HG02973 (cell line): ENCODE results near the gene EVX1.

Experiments
- ATAC-seq: cut with Tn5 transposase; IDR thresholded peaks from one replicate; pipeline ENCODE4 v1.9.1; 2021; ENCODE audit warnings: moderate library complexity; ENCODE audit not compliant: unreplicated experiment

EVX1 gene

GRCh38 chr7:27248427-27248806 is 5.8 kb downstream of the EVX1 start:
- ATAC-seq = no peak

DNA sequence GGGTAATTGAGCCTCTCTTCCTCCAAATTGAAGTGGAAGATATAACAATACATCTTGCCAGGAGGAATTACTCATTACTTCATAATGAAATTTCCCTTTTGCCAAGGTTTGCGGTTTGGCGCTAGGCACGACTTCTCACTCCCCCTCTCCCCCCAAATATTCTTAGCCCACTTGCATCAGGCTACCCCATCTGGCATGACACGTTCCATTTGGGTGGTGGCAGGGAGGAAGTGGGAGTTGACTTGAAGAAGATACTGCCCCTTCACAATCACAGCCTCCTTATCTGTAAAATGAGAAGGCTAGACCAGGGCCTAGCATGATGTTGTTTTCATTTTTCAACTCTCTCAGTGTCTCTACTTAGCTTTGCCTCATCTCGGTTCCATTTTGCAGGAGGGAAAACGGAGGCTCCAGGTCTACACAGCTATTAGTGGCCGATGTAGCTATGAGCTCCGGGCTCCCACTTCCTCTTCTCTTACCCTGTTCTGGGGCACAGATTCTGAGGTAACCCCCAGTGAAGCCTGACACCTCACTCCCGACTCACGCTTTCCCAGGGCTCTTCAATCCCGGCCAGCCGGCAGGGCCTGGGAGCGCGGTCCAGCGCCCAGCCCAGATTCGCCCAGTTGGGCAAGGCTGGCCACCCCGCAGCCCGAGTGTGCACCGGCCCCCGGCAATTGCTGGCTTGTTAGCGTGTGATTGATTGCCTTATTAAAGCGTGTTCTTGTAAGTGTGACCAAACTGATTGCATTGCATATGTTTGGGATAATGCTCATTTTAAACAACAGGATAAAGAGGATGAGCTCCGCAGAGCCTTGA is 6.5 kb downstream of the EVX1 start:
- ATAC-seq = no peak

- no peak for ATAC-seq
Measured at GRCh38 chr7:27249724-27250556, 7.3 kb downstream of the EVX1 start.

DNA sequence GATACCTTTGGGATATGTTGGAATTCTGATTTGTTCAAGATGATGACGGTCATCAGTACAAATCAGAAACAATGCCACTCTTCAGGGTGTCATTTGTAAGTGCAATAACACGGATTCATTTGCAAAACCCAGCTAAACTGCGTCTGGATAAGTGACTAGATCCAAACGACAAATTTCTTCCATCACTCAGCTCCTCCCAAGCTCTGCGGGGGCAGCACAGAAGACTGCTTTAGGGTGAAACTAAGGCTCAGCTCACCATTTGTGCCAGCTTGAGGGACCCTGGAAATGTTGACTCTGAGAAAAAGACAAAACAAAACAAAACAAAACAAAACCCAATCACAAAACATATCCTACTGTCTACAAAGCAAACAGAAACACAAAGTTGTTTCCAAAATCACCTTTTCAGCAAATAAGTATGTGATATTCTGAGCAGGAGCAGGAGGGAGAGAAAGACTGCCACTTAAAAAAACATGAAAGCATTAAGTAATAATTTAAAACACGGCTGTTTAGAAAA is 8.0 kb downstream of the EVX1 start:
- no peak for ATAC-seq

GRCh38 chr7:27251136-27251651 is 8.6 kb downstream of the EVX1 start:
- ATAC-seq = no peak

DNA sequence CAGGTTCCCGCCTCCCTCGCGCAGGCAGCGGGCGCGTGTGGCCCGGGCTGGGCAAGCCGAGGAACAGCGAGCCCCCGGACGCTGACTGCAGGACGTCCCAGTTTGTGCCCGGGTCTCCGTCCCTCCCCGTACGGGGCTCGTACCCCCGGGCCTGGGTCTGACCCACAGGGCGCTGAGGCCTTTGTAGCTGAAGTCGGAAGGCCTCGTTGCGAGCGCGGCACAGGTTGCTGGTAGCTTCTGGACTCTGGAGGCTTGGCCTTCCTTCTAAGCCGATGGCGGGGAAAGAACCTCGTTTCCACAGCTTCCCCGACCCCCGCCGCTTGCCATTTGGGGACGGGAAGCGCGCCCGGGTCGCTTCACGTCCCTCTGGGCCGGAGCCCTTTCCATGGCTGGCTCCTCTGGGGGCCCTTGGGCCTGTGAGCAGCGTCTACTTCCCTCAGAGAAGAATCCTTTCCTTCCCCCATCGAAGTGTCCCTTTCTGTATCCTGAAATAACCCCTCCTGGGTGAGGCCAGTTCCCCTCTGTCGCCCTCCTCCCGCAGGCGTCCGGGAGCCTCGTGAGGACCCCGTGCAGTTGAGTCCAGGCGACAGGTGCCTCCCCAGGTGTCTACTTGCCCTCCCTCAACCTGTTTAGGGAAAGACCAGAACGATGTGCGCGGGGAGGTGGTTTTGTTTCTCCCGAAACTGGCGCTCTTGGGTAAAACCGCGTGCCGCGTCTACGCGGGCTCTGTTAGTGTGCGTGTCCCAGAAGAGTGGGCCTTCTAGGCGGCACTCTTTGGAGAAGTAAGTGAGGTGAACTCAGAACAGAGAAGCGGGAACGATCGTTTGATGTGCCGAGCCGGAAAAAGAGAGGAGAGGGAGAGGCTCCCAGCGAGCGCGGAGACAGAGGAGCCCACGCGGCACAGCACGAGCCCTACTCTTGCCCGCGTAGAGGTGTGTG is 9.3 kb downstream of the EVX1 start:
- ATAC-seq = no peak

GRCh38 chr7:27254625-27255024 is 12.0 kb downstream of the EVX1 start:
- ATAC-seq = no peak

DNA sequence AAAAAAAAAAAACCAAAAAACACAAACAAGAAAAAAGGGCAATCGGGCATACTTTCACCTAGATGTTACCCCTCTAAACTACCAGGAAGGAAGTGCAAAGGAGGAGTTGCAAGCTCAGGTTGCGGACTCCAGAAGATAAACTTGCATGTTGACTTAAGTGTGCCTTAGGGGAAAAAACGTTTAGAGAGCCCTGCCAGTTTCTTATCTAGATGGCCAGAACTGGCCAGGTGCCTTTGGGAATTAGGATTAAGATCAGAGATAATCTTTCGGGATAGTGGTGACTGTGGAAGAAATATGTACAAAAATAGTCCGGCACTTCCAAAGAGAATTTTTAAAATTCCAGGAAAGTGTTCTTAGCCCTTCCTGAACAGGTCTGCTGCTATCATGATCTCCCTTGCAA is 17.6 kb downstream of the EVX1 start:
- no peak for ATAC-seq

DNA sequence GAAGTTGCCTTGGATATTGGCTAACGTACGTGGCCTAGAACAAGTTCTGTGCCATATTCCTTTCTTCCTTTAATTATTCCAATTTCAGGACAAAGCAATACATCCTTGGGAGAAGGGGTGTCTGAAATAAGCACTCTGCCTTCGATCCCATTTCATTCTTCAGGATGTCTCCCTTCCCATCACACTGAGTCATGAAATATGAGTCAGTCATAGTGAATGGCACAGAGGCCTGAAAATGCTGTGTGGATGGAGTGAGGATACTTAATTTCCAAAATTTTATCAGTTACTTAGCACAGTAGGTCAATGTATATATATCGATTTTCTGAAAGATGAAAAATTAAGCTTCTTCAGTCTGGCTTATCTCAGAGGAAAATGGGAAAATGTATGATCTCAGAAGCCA is 19.5 kb downstream of the EVX1 start:
- ATAC-seq = no peak

GRCh38 chr7:27263781-27264180 is 21.2 kb downstream of the EVX1 start:
- ATAC-seq = no peak

GRCh38 chr7:27269455-27269854 is 26.9 kb downstream of the EVX1 start:
- no peak for ATAC-seq

DNA sequence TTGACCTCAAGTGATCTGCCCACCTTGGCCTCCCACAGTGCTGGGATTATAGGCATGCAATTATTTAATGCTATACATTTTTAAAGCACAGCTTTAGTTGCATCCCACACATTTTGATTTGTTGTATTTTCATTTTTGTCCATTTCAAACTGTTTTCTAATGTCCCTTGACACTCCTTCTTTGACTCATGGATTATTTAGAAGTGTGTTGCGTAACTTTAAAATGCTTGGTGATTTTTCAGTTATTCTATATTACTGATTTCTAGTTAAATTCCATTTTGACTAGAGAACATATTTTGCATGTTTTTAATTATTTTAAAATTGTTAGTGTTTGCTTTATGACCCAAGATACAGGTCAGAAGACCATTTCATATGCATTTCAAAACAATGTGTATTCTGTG is 28.8 kb downstream of the EVX1 start:
- ATAC-seq = no peak

DNA sequence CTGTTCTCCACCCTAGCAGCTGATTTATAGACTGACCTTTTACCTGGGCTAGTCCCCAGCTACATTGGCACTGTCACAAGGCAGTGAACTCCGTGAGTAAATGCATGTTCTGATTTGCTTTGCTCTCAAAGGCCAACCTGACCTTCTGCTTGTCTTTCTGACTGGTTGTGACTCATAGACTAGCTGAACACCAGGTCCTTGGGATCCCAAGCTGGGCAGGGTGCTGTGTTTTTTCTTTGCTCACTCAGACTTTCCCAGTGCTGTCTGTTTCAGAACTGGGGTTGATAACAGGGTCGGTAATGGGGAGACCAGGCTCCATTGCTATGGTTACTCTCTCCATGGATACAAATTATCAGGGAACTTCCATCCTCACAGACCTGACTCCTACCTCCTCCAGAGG is 35.0 kb downstream of the EVX1 start:
- no peak for ATAC-seq

GRCh38 chr7:27283558-27283957 is 41.0 kb downstream of the EVX1 start:
- no peak for ATAC-seq

- no peak for ATAC-seq
Measured at GRCh38 chr7:27295236-27295635, 52.6 kb downstream of the EVX1 start.

DNA sequence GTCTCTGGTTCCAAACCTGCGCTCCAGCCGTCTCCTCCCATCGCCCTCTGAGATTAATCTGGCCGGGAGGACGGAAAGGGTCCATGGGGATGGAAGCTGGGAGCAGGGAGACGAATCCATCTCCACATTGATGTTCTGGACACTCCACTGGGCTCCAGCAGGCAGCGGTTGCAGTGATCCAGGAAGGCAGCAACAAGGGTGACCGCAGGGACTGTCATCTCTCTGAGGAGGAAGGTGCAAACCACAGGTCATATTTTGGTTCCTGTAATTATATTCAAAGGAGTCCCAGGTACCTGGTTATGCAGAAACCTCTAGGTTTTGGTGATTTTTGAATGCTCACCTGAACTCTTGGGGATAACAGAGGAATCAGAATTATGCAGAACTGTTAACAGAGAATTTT is 54.8 kb downstream of the EVX1 start:
- ATAC-seq = no peak
